Measurements from ENCODE around the gene ASCL3. TPM values are rescaled to one million over a fixed set of nuclear protein-coding genes. Genes with fewer than 3 reads are reported as not detected.
"Not testable (repeated sequence)": the region's sequence is repeated elsewhere in the genome, so short reads cannot be mapped to it uniquely, and the experiment has no call there.

Gene ASCL3
- total RNA-seq = not detected

GRCh38 chr11:8942518-8943066, at the start of gene ASCL3:
Gene ASCL3, minus strand, starts transcription at chr11:8943016. Its CDS starts 4,855 bp downstream, at chr11:8938161.
- Mint-ChIP-seq H3K36me3 (ENCODE audit: low read depth) (peaks cover 9% of the 10 kb centered on the region), H3K27me3 (peaks cover 5% of the 10 kb centered on the region), H3K27ac (no peak within 1 kb of the TSS), H3K4me3 (no peak within 1 kb of the TSS), H3K9me3 (no peaks in the 10 kb centered on the region), H3K4me1 (no peaks in the 10 kb centered on the region)
- ATAC-seq (replicated peaks) = no peak

- H3K27ac Mint-ChIP-seq = no peak overlapping the region
- no peak for ATAC-seq (replicated peaks)
- H3K4me3 Mint-ChIP-seq = no peak overlapping the region
- H3K27me3 Mint-ChIP-seq = peaks cover 9% of the 10 kb centered on the region
- no peaks in the 10 kb centered on the region for H3K9me3 Mint-ChIP-seq
- no peaks in the 10 kb centered on the region for H3K4me1 Mint-ChIP-seq
- no peaks in the 10 kb centered on the region for H3K36me3 Mint-ChIP-seq (ENCODE audit: low read depth)
Observed at GRCh38 chr11:8989453-8989852, 46.6 kb upstream of the ASCL3 start.

GRCh38 chr11:8988329-8989234, 45.8 kb upstream of the ASCL3 start:
- H3K9me3 Mint-ChIP-seq = no peaks in the 10 kb centered on the region
- no peak overlapping the region for H3K4me3 Mint-ChIP-seq
- no peak overlapping the region for H3K27ac Mint-ChIP-seq
- peaks cover 9% of the 10 kb centered on the region for H3K27me3 Mint-ChIP-seq
- H3K4me1 Mint-ChIP-seq = no peaks in the 10 kb centered on the region
- H3K36me3 Mint-ChIP-seq (ENCODE audit: low read depth) = no peaks in the 10 kb centered on the region
- ATAC-seq (replicated peaks) = no peak

DNA sequence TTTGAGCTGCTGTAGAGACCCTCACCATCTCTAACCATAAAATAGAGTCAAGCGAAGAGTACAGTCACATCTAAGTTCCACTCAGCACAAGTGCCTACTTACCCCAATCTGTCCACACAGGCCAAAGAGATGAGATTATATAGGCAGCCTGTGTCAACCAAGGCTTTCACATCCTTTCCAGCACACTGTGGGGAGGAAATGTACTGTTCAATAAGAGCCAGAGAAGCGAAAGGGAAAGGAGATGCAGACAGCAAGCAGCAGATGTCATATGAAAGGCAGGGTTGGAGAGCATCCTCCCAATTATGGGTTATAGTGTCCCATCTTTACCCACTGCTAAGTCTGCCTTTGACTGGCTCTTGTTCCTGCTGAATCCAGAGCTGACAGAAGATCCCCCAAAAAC, 44.6 kb upstream of the ASCL3 start:
- H3K9me3 Mint-ChIP-seq = no peaks in the 10 kb centered on the region
- H3K27ac Mint-ChIP-seq = no peak overlapping the region
- H3K36me3 Mint-ChIP-seq (ENCODE audit: low read depth) = no peaks in the 10 kb centered on the region
- H3K4me3 Mint-ChIP-seq = no peak overlapping the region
- no peaks in the 10 kb centered on the region for H3K4me1 Mint-ChIP-seq
- peaks cover 9% of the 10 kb centered on the region for H3K27me3 Mint-ChIP-seq
- no peak for ATAC-seq (replicated peaks)

- not testable (repeated sequence) for H3K9me3 Mint-ChIP-seq; H3K4me3 Mint-ChIP-seq; H3K4me1 Mint-ChIP-seq; H3K36me3 Mint-ChIP-seq (ENCODE audit: low read depth); H3K27ac Mint-ChIP-seq; H3K27me3 Mint-ChIP-seq; ATAC-seq (replicated peaks)
Observed at GRCh38 chr11:8986772-8987171, 44.0 kb upstream of the ASCL3 start.

DNA sequence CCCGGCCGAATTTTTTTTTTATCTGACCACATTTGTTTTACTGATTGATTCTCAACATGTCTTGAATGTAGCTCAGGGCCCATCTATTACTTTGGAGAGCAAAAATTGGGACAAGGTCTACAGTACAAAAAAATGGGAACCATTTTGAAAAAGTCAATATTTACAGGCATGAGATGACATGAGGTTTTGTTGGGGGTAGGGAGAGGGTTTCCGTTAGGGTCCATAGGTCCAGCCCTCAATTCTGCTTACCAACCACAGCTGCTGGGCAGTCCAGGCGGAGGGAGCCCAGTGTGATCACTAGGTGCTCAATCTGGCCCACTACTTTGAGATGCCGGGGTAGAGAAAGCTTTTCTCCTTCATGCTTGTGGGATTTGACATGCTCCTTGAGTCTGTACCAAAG, 42.6 kb upstream of the ASCL3 start:
- H3K27me3 Mint-ChIP-seq = peaks cover 9% of the 10 kb centered on the region
- H3K36me3 Mint-ChIP-seq (ENCODE audit: low read depth) = no peaks in the 10 kb centered on the region
- no peak for ATAC-seq (replicated peaks)
- H3K4me3 Mint-ChIP-seq = no peak overlapping the region
- H3K27ac Mint-ChIP-seq = no peak overlapping the region
- no peaks in the 10 kb centered on the region for H3K4me1 Mint-ChIP-seq
- H3K9me3 Mint-ChIP-seq = no peaks in the 10 kb centered on the region

GRCh38 chr11:8983552-8983951, 40.7 kb upstream of the ASCL3 start:
- Mint-ChIP-seq H3K9me3 (no peaks in the 10 kb centered on the region), H3K36me3 (ENCODE audit: low read depth) (no peaks in the 10 kb centered on the region), H3K4me1 (no peaks in the 10 kb centered on the region), H3K27ac (no peak overlapping the region), H3K27me3 (no peaks in the 10 kb centered on the region), H3K4me3 (no peak overlapping the region)
- peak; percentile 95 for ATAC-seq (replicated peaks)

DNA sequence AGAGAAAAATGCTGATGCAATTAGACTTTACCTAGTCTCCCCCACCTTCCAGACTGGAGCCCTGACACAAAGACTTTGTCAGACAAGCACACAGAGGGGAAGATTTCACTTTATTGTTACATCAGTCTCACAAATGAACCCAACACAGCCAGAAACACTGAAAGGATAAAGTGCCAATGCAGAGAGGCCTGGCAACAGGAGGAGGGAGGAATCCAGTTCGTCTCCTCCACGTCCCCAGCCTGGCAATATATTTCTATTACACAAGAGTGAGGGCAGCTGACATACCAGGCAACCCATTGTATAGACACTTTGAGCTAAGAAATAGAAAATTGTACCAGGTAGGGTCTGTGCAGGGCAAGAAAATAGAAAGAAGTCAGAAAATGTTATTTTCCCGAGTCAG, 37.7 kb upstream of the ASCL3 start:
- Mint-ChIP-seq H3K36me3 (ENCODE audit: low read depth) (no peaks in the 10 kb centered on the region), H3K27ac (no peak overlapping the region), H3K4me3 (no peak overlapping the region), H3K27me3 (no peaks in the 10 kb centered on the region), H3K4me1 (no peaks in the 10 kb centered on the region), H3K9me3 (no peaks in the 10 kb centered on the region)
- ATAC-seq (replicated peaks) = no peak

DNA sequence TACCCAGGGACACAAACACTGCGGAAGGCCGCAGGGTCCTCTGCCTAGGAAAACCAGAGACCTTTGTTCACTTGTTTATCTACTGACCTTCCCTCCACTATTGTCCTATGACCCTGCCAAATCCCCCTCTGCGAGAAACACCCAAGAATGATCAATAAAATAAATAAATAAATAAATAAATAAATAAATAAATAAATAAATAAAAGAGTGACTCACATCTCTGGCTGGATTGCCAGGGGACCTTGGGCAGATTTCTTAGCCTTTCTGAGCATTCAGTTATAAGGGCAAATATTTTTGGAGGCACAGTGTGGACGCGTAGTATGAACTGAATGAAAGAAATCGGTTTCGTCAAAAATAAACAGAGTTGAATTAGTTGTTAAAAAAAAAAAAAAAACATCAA, 36.5 kb upstream of the ASCL3 start:
- not testable (repeated sequence) for H3K4me3 Mint-ChIP-seq; H3K36me3 Mint-ChIP-seq (ENCODE audit: low read depth); H3K27ac Mint-ChIP-seq; ATAC-seq (replicated peaks); H3K27me3 Mint-ChIP-seq; H3K9me3 Mint-ChIP-seq; H3K4me1 Mint-ChIP-seq

GRCh38 chr11:8973121-8973520, 30.3 kb upstream of the ASCL3 start:
- Mint-ChIP-seq H3K36me3 (ENCODE audit: low read depth) (no peaks in the 10 kb centered on the region), H3K9me3 (no peaks in the 10 kb centered on the region), H3K27me3 (no peaks in the 10 kb centered on the region), H3K27ac (no peak overlapping the region), H3K4me3 (no peak overlapping the region), H3K4me1 (no peaks in the 10 kb centered on the region)
- ATAC-seq (replicated peaks) = no peak

- H3K27ac Mint-ChIP-seq = no peak overlapping the region
- no peak for ATAC-seq (replicated peaks)
- no peaks in the 10 kb centered on the region for H3K27me3 Mint-ChIP-seq
- no peak overlapping the region for H3K4me3 Mint-ChIP-seq
- no peaks in the 10 kb centered on the region for H3K4me1 Mint-ChIP-seq
- H3K9me3 Mint-ChIP-seq = no peaks in the 10 kb centered on the region
- H3K36me3 Mint-ChIP-seq (ENCODE audit: low read depth) = no peaks in the 10 kb centered on the region
Observed at GRCh38 chr11:8971924-8972316, 29.1 kb upstream of the ASCL3 start.

GRCh38 chr11:8971196-8971923, 28.5 kb upstream of the ASCL3 start:
- H3K9me3 Mint-ChIP-seq = no peaks in the 10 kb centered on the region

DNA sequence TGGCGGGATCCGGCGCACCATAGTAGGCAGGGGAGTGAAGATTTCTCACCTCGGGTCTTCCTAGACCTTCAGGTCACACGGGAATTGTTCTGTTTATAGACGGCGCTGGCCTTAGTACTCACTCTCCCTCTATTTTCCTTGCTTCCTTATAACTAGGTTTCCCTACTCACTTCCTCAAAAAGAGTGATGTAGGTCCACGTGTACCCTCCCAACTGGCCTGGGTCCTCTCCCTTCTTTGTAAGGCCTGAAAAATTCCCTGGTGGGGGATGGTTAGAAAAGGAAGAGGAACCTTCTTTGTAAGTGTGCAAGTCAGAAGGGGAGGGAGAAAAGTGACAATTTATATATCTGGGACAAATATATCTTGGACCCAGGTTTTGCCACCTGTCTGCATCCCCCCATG, 24.4 kb upstream of the ASCL3 start:
- H3K4me1 Mint-ChIP-seq = peaks cover 8% of the 10 kb centered on the region
- H3K4me3 Mint-ChIP-seq = no peak overlapping the region
- no peak for ATAC-seq (replicated peaks)
- H3K27me3 Mint-ChIP-seq = no peaks in the 10 kb centered on the region
- no peak overlapping the region for H3K27ac Mint-ChIP-seq
- H3K36me3 Mint-ChIP-seq (ENCODE audit: low read depth) = no peaks in the 10 kb centered on the region
- no peaks in the 10 kb centered on the region for H3K9me3 Mint-ChIP-seq

More at GRCh38 chr11:8971196-8971923, 28.5 kb upstream of the ASCL3 start:
- no peak for ATAC-seq (replicated peaks)
- H3K27me3 Mint-ChIP-seq = no peaks in the 10 kb centered on the region
- H3K27ac Mint-ChIP-seq = no peak overlapping the region
- H3K36me3 Mint-ChIP-seq (ENCODE audit: low read depth) = no peaks in the 10 kb centered on the region
- no peak overlapping the region for H3K4me3 Mint-ChIP-seq
- H3K4me1 Mint-ChIP-seq = no peaks in the 10 kb centered on the region

GRCh38 chr11:8964324-8965320, 21.8 kb upstream of the ASCL3 start, which contains the start of gene TMEM9B:
Gene TMEM9B, minus strand, starts transcription at chr11:8964442. Its CDS starts 129 bp downstream, at chr11:8964313.
- peak within 1 kb of the TSS; percentile 89 for H3K4me3 Mint-ChIP-seq
- peaks cover 11% of the 10 kb centered on the region for H3K36me3 Mint-ChIP-seq (ENCODE audit: low read depth)
- no peaks in the 10 kb centered on the region for H3K9me3 Mint-ChIP-seq
- H3K27me3 Mint-ChIP-seq = no peaks in the 10 kb centered on the region
- peaks cover 14% of the 10 kb centered on the region for H3K4me1 Mint-ChIP-seq
- peak; percentile 94 for ATAC-seq (replicated peaks)
- H3K27ac Mint-ChIP-seq = peak within 1 kb of the TSS; percentile 92

Data from activated T-helper 17 cell treated with anti-CD3 and anti-CD28 coated beads, Interleukin-2, amount 50 U/mL, for 72 hours (primary cell).